ENCODE data around the gene REN. TPM values are rescaled to one million over a fixed set of nuclear protein-coding genes. Genes with fewer than 3 reads are reported as not detected.

The REN gene
- total RNA-seq, 1 experiment from 2014 or later, result not detected

DNA sequence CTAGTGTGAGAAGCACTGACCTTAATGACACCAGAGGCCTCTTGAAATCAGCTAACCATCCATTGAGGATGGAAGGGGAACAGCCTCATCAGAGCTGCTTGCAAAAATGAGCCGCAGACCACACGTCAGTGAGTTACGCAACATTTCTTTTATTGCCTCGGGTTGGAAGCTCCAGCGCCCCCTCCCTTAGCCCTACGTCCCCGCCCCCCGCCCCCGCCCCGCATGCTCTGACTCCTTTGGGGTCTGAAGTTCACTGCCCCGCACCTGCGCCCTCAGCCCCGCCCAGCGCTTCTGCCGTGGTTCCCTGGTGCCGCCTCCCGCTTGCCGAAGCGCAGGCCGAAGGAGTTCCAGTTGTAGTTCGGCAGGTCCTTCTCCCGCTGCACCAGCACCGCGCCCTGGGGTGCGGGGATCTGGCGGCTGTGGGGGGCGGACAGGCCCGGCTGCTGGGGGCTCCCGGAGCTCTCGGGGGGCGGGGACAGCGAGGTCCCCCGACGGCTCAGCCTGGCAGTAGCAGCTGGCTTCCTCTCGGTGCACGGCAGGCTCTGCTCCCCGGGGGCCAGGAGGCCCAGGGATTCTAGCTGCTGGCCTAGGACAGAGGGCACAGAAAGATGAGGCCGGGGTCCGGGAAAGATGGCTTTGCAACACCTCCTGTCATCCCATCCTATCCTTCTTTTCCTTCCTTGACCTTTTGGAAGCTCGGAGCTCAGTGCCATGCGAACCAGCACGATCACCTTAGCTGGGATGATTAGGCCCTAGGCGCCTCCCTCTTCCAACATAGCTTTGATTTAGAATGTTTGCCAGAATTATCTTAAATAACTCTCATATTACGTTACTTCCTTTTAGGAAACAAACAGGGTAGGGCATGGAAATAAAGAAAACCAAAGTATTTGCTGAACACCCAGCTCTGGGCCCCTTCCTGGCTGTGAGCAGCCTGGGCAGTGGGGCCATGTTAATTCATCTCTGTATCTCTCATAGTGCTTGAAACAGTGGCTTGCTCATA is 24.4 kb upstream of the REN start:
- WGBS (ENCODE audit: extremely low coverage, insufficient read length, low lambda C conversion rate), result no CpG with 5 or more reads among the region's 44 CpGs
- Histone ChIP-seq H3K18ac (ENCODE audit: insufficient read length, low read depth, low read length) (no peak overlapping the region), H3T11ph (ENCODE audit: low read length) (no peak overlapping the region), H3K4me1 (ENCODE audit: insufficient read depth, low read length) (no peaks in the 10 kb centered on the region), H2BK120ac (ENCODE audit: low read depth, low read length, poor library complexity, severe bottlenecking) (no peak overlapping the region), H3K4ac (ENCODE audit: low read depth, low read length) (no peak overlapping the region), H3K4me2 (ENCODE audit: insufficient read depth, insufficient read length, low read length) (peak overlapping the region; percentile 55), H3K79me2 (ENCODE audit: insufficient read depth, low read length) (no peaks in the 10 kb centered on the region), H3K27me3 (ENCODE audit: insufficient read depth, low read length) (peaks cover 2% of the 10 kb centered on the region; the same call in 1 of the 2 replicates), H3K79me1 (ENCODE audit: insufficient read depth, low read depth, low read length, poor library complexity, severe bottlenecking) (no peaks in the 10 kb centered on the region), H3K9ac (ENCODE audit: extremely low read depth, insufficient read length, low read length) (no peak overlapping the region), H2AFZ (ENCODE audit: low read length) (no peak overlapping the region), H2AK5ac (ENCODE audit: insufficient read length, low read length) (no peak overlapping the region), H2BK5ac (ENCODE audit: insufficient read length, low read length) (no peak overlapping the region), H3K14ac (ENCODE audit: insufficient read depth, low read length) (no peak overlapping the region), H2BK20ac (ENCODE audit: low read depth, low read length, poor library complexity, severe bottlenecking) (no peak overlapping the region), H3K23ac (ENCODE audit: insufficient read length, low read depth, low read length) (no peak overlapping the region), H4K20me1 (ENCODE audit: control insufficient read depth, insufficient read depth, insufficient read length) (no peaks in the 10 kb centered on the region), H2BK15ac (ENCODE audit: low read depth, low read length) (no peak overlapping the region), H3K27ac (ENCODE audit: insufficient read length, low read depth, low read length) (no peak overlapping the region), H3K56ac (ENCODE audit: insufficient read length, low read depth, low read length) (no peak overlapping the region), H4K5ac (ENCODE audit: insufficient read length, low read depth, low read length) (no peak overlapping the region), H3K9me3 (ENCODE audit: control insufficient read depth, low read depth, low read length) (no peaks in the 10 kb centered on the region), H4K91ac (ENCODE audit: insufficient read length, low read depth, low read length) (no peak overlapping the region), H3K23me2 (ENCODE audit: insufficient read length, low read depth, low read length, poor library complexity, severe bottlenecking) (no peaks in the 10 kb centered on the region), H4K8ac (replicated peaks; ENCODE audit: insufficient read length, low read depth, low read length) (no peak overlapping the region), H2BK12ac (ENCODE audit: insufficient read length, low read depth, low read length) (no peak overlapping the region)
- peaks cover 84% of the 10 kb centered on the region for H3K27me3 Mint-ChIP-seq (ENCODE audit: low read depth)
- H3K4me1 Mint-ChIP-seq, result peaks cover 8 to 13% of the 10 kb centered on the region in 2 experiments
- H3K9me3 Mint-ChIP-seq, result peaks cover 0 to 5% of the 10 kb centered on the region in 2 experiments; a peak in 1 of 5 replicates
- H3K36me3 Mint-ChIP-seq (ENCODE audit: insufficient read depth in 1 of 3, low read depth in 3 of 3), result no peaks in the 10 kb centered on the region; a peak in 2 of 7 replicates
- H3K4me3 Mint-ChIP-seq, result peak overlapping the region; percentile 49 to 68; a peak in 4 of 5 replicates
- DNase-seq, result peak; percentile 77
- no peak overlapping the region; a peak in 1 of 7 replicates for H3K27ac Mint-ChIP-seq
- TF ChIP-seq, protein P1, sequence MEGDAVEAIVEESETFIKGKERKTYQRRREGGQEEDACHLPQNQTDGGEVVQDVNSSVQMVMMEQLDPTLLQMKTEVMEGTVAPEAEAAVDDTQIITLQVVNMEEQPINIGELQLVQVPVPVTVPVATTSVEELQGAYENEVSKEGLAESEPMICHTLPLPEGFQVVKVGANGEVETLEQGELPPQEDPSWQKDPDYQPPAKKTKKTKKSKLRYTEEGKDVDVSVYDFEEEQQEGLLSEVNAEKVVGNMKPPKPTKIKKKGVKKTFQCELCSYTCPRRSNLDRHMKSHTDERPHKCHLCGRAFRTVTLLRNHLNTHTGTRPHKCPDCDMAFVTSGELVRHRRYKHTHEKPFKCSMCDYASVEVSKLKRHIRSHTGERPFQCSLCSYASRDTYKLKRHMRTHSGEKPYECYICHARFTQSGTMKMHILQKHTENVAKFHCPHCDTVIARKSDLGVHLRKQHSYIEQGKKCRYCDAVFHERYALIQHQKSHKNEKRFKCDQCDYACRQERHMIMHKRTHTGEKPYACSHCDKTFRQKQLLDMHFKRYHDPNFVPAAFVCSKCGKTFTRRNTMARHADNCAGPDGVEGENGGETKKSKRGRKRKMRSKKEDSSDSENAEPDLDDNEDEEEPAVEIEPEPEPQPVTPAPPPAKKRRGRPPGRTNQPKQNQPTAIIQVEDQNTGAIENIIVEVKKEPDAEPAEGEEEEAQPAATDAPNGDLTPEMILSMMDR (conservative IDR thresholded peaks at IDR 0.05), result no peak

Data from H9 (cell line).